Measurements from ENCODE around the gene FBXO27.

The FBXO27 gene

GRCh38 chr19:38985262-38985661 lies 47.1 kb downstream of the FBXO27 start:
- DNase-seq: no peak

GRCh38 chr19:38980583-38981374 lies 51.6 kb downstream of the FBXO27 start:
- TF ChIP-seq POLR2A (IDR thresholded peaks at IDR 0.05; ENCODE audit: low read length): no peak
- TF ChIP-seq GATA1 (IDR thresholded peaks at IDR 0.05; ENCODE audit: low read depth, low read length): no peak
- no peak for DNase-seq

More at GRCh38 chr19:38985262-38985661, 47.1 kb downstream of the FBXO27 start:
- no peak for TF ChIP-seq GATA1 (IDR thresholded peaks at IDR 0.05; ENCODE audit: low read depth, low read length)
- TF ChIP-seq POLR2A (IDR thresholded peaks at IDR 0.05; ENCODE audit: low read length): no peak

GRCh38 chr19:38979812-38980211 lies 52.5 kb downstream of the FBXO27 start:
- no peak for DNase-seq
- TF ChIP-seq GATA1 (IDR thresholded peaks at IDR 0.05; ENCODE audit: low read depth, low read length): no peak
- no peak for TF ChIP-seq POLR2A (IDR thresholded peaks at IDR 0.05; ENCODE audit: low read length)

- no peak for DNase-seq
- no peak for TF ChIP-seq POLR2A (IDR thresholded peaks at IDR 0.05; ENCODE audit: low read length)
Observed at GRCh38 chr19:38978326-38978689, 54.0 kb downstream of the FBXO27 start.

- no peak for TF ChIP-seq GATA1 (IDR thresholded peaks at IDR 0.05; ENCODE audit: low read depth, low read length)
- TF ChIP-seq POLR2A (IDR thresholded peaks at IDR 0.05; ENCODE audit: low read length): no peak
- DNase-seq: no peak
Observed at GRCh38 chr19:38977445-38978325, 54.7 kb downstream of the FBXO27 start.

- TF ChIP-seq POLR2A (IDR thresholded peaks at IDR 0.05; ENCODE audit: low read length): no peak
- TF ChIP-seq GATA1 (IDR thresholded peaks at IDR 0.05; ENCODE audit: low read depth, low read length): no peak
- no peak for DNase-seq
Observed at GRCh38 chr19:38975861-38976271, 56.5 kb downstream of the FBXO27 start.

- DNase-seq: peak in 1 of 2 experiments; percentile 12
- no peak for TF ChIP-seq POLR2A (IDR thresholded peaks at IDR 0.05; ENCODE audit: low read length)
- no peak for TF ChIP-seq GATA1 (IDR thresholded peaks at IDR 0.05; ENCODE audit: low read depth, low read length)
Observed at GRCh38 chr19:38975214-38975860, 57.0 kb downstream of the FBXO27 start, which contains the start of gene FBXO17. FBXO17 (minus strand) TSS chr19:38975742; CDS start chr19:38950319, 25,423 bp downstream.

GRCh38 chr19:38974624-38975213 lies 57.6 kb downstream of the FBXO27 start:
- no peak for DNase-seq
- no peak for TF ChIP-seq POLR2A (IDR thresholded peaks at IDR 0.05; ENCODE audit: low read length)
- TF ChIP-seq GATA1 (IDR thresholded peaks at IDR 0.05; ENCODE audit: low read depth, low read length): no peak

All from erythroblast (primary cell).